ENCODE data around the gene KANSL1L. TPM values are rescaled to one million over a fixed set of nuclear protein-coding genes. Genes with fewer than 3 reads are reported as not detected.

The KANSL1L gene
- total and polyA plus RNA-seq, 2 experiments from 2014 or later, result 4.2 to 38.6 TPM

GRCh38 chr2:209977386-209978239, 193.6 kb downstream of the KANSL1L start:
- H3K27ac ChIP-seq, result no peak overlapping the region
- no peak overlapping the region for H2AFZ ChIP-seq
- H3K79me2 ChIP-seq, result no peaks in the 10 kb centered on the region
- no peaks in the 10 kb centered on the region for H3K9me2 ChIP-seq (replicated peaks; ENCODE audit: insufficient read depth)
- 85% methylated on average over 2 of the region's 2 CpGs for WGBS (ENCODE audit: low lambda C conversion rate, missing lambda C conversion rate)
- no peaks in the 10 kb centered on the region for H3K36me3 ChIP-seq (replicated peaks; ENCODE audit: insufficient read depth, low read depth)
- no peak overlapping the region for H3K4me3 ChIP-seq
- H4K20me1 ChIP-seq (ENCODE audit: insufficient read depth, poor library complexity, severe bottlenecking), result no peaks in the 10 kb centered on the region
- H3K4me1 ChIP-seq (ENCODE audit: insufficient read depth), result no peaks in the 10 kb centered on the region
- no peak overlapping the region for H3K4me2 ChIP-seq
- peak; percentile 40 for DNase-seq (ENCODE audit: low spot score)
- peak; percentile 77 for TF ChIP-seq CTCF (IDR thresholded peaks at IDR 0.05; ENCODE audit: poor library complexity)
- no peak for TF ChIP-seq EZH2phosphoT487 (IDR thresholded peaks at IDR 0.05; ENCODE audit: low read depth, severe bottlenecking, unreplicated experiment)
- TF ChIP-seq EZH2 (IDR thresholded peaks at IDR 0.05; ENCODE audit: borderline replicate concordance), result no peak
- H3K27me3 ChIP-seq, result no peaks in the 10 kb centered on the region
- no peaks in the 10 kb centered on the region for H3K9me3 ChIP-seq (ENCODE audit: low read depth)

GRCh38 chr2:209976698-209977385, 194.4 kb downstream of the KANSL1L start:
- Histone ChIP-seq H3K79me2 (no peaks in the 10 kb centered on the region), H4K20me1 (ENCODE audit: insufficient read depth, poor library complexity, severe bottlenecking) (no peaks in the 10 kb centered on the region), H3K4me1 (ENCODE audit: insufficient read depth) (no peaks in the 10 kb centered on the region), H3K9me2 (replicated peaks; ENCODE audit: insufficient read depth) (no peaks in the 10 kb centered on the region), H3K27me3 (no peaks in the 10 kb centered on the region), H3K4me2 (no peak overlapping the region), H3K36me3 (replicated peaks; ENCODE audit: insufficient read depth, low read depth) (no peaks in the 10 kb centered on the region), H3K27ac (no peak overlapping the region), H3K4me3 (no peak overlapping the region), H3K9me3 (ENCODE audit: low read depth) (no peaks in the 10 kb centered on the region), H2AFZ (no peak overlapping the region)
- DNase-seq (ENCODE audit: low spot score), result no peak
- no peak for TF ChIP-seq EZH2phosphoT487 (IDR thresholded peaks at IDR 0.05; ENCODE audit: low read depth, severe bottlenecking, unreplicated experiment)
- TF ChIP-seq CTCF (IDR thresholded peaks at IDR 0.05; ENCODE audit: poor library complexity), result no peak
- no peak for TF ChIP-seq EZH2 (IDR thresholded peaks at IDR 0.05; ENCODE audit: borderline replicate concordance)
- 88% methylated on average over 9 of the region's 9 CpGs for WGBS (ENCODE audit: low lambda C conversion rate, missing lambda C conversion rate)

- no peaks in the 10 kb centered on the region for H4K20me1 ChIP-seq (ENCODE audit: insufficient read depth, poor library complexity, severe bottlenecking)
- H3K4me1 ChIP-seq (ENCODE audit: insufficient read depth), result no peaks in the 10 kb centered on the region
- no peaks in the 10 kb centered on the region for H3K9me3 ChIP-seq (ENCODE audit: low read depth)
- H3K9me2 ChIP-seq (replicated peaks; ENCODE audit: insufficient read depth), result no peaks in the 10 kb centered on the region
- no peak overlapping the region for H3K27ac ChIP-seq
- DNase-seq (ENCODE audit: low spot score), result no peak
- no peaks in the 10 kb centered on the region for H3K36me3 ChIP-seq (replicated peaks; ENCODE audit: insufficient read depth, low read depth)
- no peaks in the 10 kb centered on the region for H3K79me2 ChIP-seq
- no peaks in the 10 kb centered on the region for H3K27me3 ChIP-seq
- H3K4me3 ChIP-seq, result no peak overlapping the region
- 56% methylated on average over 1 of the region's 1 CpG for WGBS (ENCODE audit: low lambda C conversion rate, missing lambda C conversion rate)
- TF ChIP-seq EZH2 (IDR thresholded peaks at IDR 0.05; ENCODE audit: borderline replicate concordance) (no peak), CTCF (IDR thresholded peaks at IDR 0.05; ENCODE audit: poor library complexity) (no peak), EZH2phosphoT487 (IDR thresholded peaks at IDR 0.05; ENCODE audit: low read depth, severe bottlenecking, unreplicated experiment) (no peak)
- no peak overlapping the region for H3K4me2 ChIP-seq
- no peak overlapping the region for H2AFZ ChIP-seq
Observed at GRCh38 chr2:209974576-209974975, 196.6 kb downstream of the KANSL1L start.
